Measurements from ENCODE around the gene SLC35F4.

- TF ChIP-seq CTCF (IDR thresholded peaks at IDR 0.05 in 8 of 11, conservative IDR thresholded peaks at IDR 0.05 in 3 of 11), result no peak
- no peak for TF ChIP-seq POLR2A (IDR thresholded peaks at IDR 0.05)
Measured at GRCh38 chr14:57634335-57634734, 231.6 kb downstream of the SLC35F4 start.
